Measurements from ENCODE around the gene LOC128125822.

The LOC128125822 gene

GRCh38 chr6:63560801-63561287 is 11.4 kb upstream of the LOC128125822 start:
- ChIA-PET SMC1A (ENCODE audit: uncharacterized antibody, unreplicated experiment) (interaction anchor here (0.7 kb wide), 1 partner anchor 146 kb away, joined by 3 read pairs; no protein-coding TSS in a partner anchor), CTCF (interaction anchor here (1.2 kb wide), 1 partner anchor 36 kb away, joined by 3 read pairs; no protein-coding TSS in a partner anchor), RAD21 (ENCODE audit: unreplicated experiment) (interaction anchor here (2.0 kb wide), 1 partner anchor 208 kb away, joined by 4 read pairs; no protein-coding TSS in a partner anchor), POLR2A (interaction anchor here (0.9 kb wide), 1 partner anchor 12 kb away, joined by 3 read pairs; no protein-coding TSS in a partner anchor)
- Histone ChIP-seq H3K4me2 (ENCODE audit: control insufficient read depth, insufficient read depth) (no peak overlapping the region), H3K9ac (ENCODE audit: control insufficient read depth, insufficient read depth, low read length) (no peak overlapping the region), H2AFZ (ENCODE audit: control insufficient read depth, low read depth, low read length) (no peak overlapping the region), H3K27me3 (replicated peaks in 1 of 2; ENCODE audit: control insufficient read depth in 2 of 2, insufficient read depth in 2 of 2, low read length in 1 of 2) (no peaks in the 10 kb centered on the region), H4K20me1 (ENCODE audit: control insufficient read depth, insufficient read depth) (no peaks in the 10 kb centered on the region), H3K79me2 (ENCODE audit: control insufficient read depth, insufficient read depth, low read length) (no peaks in the 10 kb centered on the region), H3K9me3 (replicated peaks; ENCODE audit: control insufficient read depth, insufficient read depth, low read length) (no peaks in the 10 kb centered on the region), H3K4me1 (ENCODE audit: control insufficient read depth, insufficient read depth, low read length) (0 out of 2 replicates have a peak, but pooled peaks cover 4% of the 10 kb centered on the region), H3K36me3 (ENCODE audit: control insufficient read depth in 2 of 2, insufficient read depth in 2 of 2, low read length in 1 of 2) (no peaks in the 10 kb centered on the region), H3K27ac (ENCODE audit: control insufficient read depth, insufficient read depth) (no peak overlapping the region), H3K4me3 (no peak overlapping the region)
- no TSS peak for BruUV-seq (replicated peaks)
- intact Hi-C loops (cut with micrococcal nuclease; ENCODE audit: unreplicated experiment) (no loop called here), in situ Hi-C loops (cut with MboI) (no loop called here)
- WGBS (ENCODE audit: insufficient coverage, insufficient replicate concordance, low lambda C conversion rate, missing lambda C conversion rate): 88% methylated on average over 1 of the region's 1 CpG
- no peak for ATAC-seq
- TF ChIP-seq RBBP5 (conservative IDR thresholded peaks at IDR 0.05) (no peak), TAF1 (IDR thresholded peaks at IDR 0.05; ENCODE audit: borderline replicate concordance, low read depth, low read length) (no peak), KAT2A (conservative IDR thresholded peaks at IDR 0.05; ENCODE audit: control insufficient read depth, low read depth, low read length) (no peak), MEF2B (IDR thresholded peaks at IDR 0.05; ENCODE audit: partially characterized antibody, poor library complexity, severe bottlenecking) (no peak), SREBF1 (IDR thresholded peaks at IDR 0.05; ENCODE audit: low read length) (no peak), GATAD2B (conservative IDR thresholded peaks at IDR 0.05; ENCODE audit: low read depth) (no peak), ZNF207 (IDR thresholded peaks at IDR 0.05; ENCODE audit: borderline replicate concordance) (no peak), NKRF (conservative IDR thresholded peaks at IDR 0.05) (no peak), PBX3 (IDR thresholded peaks at IDR 0.05; ENCODE audit: insufficient replicate concordance, low read depth, low read length) (no peak), BCLAF1 (IDR thresholded peaks at IDR 0.05) (no peak), SREBF2 (IDR thresholded peaks at IDR 0.05; ENCODE audit: low read length) (no peak), IRF5 (IDR thresholded peaks at IDR 0.05; ENCODE audit: borderline replicate concordance) (no peak), MAX (IDR thresholded peaks at IDR 0.05; ENCODE audit: low read depth, low read length) (no peak), ZSCAN29 (IDR thresholded peaks at IDR 0.05) (no peak), NR2C1 (IDR thresholded peaks at IDR 0.05) (no peak), NR2F1 (conservative IDR thresholded peaks at IDR 0.05) (no peak), RFX5 (IDR thresholded peaks at IDR 0.05; ENCODE audit: low read depth, low read length) (no peak)
- FAIRE-seq: no peak
- DNase-seq (ENCODE audit: low read depth, low spot score): no peak

All from GM12878 (cell line).